Measurements from ENCODE around the gene MOB3A. TPM values are rescaled to one million over a fixed set of nuclear protein-coding genes. Genes with fewer than 3 reads are reported as not detected.

The MOB3A gene
- total and polyA plus RNA-seq, 2 of the 8 experiments (the other 6 are each of a cell fraction or from before 2014, with no cell fraction given), result 9.2 to 9.6 TPM

DNA sequence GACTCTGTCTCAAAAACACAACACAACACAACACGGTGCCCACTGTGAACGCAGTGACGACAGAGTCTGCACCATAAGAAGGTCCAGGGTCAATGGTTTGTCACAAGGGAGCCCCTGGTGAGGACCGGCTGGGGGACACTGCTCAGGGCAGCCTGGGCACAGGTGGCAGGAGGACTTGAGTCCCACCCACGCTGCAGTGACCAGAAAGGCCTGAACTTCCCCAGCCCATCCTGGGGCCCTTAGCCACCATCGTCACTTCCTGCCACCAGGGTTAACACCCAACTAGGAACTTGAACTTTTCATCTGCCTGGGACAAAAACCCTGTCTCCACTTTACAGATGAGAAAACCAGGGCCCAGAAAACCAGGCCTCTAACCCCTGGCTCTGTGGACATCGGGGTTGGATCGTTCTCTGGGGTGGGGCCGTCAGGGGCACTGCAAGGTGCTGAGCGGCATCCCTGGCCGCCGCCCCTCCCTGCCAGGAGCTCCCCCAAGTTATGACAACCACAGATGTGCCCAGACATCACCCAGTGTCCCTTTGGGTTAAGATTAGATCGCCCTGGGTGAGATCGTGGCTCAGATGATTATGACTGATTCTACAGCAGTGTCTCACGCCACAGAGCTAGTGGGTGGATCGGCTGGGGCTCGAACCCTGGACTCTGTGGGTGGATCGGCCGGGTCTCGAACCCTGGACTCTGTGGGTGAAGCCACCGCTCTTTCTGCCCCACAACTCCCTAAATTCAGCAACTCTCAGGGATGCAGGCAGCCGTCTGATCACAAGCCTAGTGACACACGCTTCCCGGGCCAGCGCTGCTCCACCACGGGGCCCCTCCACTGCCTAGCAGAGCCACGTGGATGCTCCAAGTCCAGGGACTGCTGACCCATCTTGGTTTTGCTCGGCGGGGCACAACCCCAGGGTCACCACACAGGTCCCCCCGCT, 14.0 kb downstream of the MOB3A start (continued):
- TF ChIP-seq, protein P1, sequence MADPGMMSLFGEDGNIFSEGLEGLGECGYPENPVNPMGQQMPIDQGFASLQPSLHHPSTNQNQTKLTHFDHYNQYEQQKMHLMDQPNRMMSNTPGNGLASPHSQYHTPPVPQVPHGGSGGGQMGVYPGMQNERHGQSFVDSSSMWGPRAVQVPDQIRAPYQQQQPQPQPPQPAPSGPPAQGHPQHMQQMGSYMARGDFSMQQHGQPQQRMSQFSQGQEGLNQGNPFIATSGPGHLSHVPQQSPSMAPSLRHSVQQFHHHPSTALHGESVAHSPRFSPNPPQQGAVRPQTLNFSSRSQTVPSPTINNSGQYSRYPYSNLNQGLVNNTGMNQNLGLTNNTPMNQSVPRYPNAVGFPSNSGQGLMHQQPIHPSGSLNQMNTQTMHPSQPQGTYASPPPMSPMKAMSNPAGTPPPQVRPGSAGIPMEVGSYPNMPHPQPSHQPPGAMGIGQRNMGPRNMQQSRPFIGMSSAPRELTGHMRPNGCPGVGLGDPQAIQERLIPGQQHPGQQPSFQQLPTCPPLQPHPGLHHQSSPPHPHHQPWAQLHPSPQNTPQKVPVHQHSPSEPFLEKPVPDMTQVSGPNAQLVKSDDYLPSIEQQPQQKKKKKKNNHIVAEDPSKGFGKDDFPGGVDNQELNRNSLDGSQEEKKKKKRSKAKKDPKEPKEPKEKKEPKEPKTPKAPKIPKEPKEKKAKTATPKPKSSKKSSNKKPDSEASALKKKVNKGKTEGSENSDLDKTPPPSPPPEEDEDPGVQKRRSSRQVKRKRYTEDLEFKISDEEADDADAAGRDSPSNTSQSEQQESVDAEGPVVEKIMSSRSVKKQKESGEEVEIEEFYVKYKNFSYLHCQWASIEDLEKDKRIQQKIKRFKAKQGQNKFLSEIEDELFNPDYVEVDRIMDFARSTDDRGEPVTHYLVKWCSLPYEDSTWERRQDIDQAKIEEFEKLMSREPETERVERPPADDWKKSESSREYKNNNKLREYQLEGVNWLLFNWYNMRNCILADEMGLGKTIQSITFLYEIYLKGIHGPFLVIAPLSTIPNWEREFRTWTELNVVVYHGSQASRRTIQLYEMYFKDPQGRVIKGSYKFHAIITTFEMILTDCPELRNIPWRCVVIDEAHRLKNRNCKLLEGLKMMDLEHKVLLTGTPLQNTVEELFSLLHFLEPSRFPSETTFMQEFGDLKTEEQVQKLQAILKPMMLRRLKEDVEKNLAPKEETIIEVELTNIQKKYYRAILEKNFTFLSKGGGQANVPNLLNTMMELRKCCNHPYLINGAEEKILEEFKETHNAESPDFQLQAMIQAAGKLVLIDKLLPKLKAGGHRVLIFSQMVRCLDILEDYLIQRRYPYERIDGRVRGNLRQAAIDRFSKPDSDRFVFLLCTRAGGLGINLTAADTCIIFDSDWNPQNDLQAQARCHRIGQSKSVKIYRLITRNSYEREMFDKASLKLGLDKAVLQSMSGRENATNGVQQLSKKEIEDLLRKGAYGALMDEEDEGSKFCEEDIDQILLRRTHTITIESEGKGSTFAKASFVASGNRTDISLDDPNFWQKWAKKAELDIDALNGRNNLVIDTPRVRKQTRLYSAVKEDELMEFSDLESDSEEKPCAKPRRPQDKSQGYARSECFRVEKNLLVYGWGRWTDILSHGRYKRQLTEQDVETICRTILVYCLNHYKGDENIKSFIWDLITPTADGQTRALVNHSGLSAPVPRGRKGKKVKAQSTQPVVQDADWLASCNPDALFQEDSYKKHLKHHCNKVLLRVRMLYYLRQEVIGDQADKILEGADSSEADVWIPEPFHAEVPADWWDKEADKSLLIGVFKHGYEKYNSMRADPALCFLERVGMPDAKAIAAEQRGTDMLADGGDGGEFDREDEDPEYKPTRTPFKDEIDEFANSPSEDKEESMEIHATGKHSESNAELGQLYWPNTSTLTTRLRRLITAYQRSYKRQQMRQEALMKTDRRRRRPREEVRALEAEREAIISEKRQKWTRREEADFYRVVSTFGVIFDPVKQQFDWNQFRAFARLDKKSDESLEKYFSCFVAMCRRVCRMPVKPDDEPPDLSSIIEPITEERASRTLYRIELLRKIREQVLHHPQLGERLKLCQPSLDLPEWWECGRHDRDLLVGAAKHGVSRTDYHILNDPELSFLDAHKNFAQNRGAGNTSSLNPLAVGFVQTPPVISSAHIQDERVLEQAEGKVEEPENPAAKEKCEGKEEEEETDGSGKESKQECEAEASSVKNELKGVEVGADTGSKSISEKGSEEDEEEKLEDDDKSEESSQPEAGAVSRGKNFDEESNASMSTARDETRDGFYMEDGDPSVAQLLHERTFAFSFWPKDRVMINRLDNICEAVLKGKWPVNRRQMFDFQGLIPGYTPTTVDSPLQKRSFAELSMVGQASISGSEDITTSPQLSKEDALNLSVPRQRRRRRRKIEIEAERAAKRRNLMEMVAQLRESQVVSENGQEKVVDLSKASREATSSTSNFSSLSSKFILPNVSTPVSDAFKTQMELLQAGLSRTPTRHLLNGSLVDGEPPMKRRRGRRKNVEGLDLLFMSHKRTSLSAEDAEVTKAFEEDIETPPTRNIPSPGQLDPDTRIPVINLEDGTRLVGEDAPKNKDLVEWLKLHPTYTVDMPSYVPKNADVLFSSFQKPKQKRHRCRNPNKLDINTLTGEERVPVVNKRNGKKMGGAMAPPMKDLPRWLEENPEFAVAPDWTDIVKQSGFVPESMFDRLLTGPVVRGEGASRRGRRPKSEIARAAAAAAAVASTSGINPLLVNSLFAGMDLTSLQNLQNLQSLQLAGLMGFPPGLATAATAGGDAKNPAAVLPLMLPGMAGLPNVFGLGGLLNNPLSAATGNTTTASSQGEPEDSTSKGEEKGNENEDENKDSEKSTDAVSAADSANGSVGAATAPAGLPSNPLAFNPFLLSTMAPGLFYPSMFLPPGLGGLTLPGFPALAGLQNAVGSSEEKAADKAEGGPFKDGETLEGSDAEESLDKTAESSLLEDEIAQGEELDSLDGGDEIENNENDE (IDR thresholded peaks at IDR 0.05; ENCODE audit: insufficient replicate concordance, low read length), result no peak
- TF ChIP-seq, protein P2, sequence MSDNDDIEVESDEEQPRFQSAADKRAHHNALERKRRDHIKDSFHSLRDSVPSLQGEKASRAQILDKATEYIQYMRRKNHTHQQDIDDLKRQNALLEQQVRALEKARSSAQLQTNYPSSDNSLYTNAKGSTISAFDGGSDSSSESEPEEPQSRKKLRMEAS (IDR thresholded peaks at IDR 0.05), result no peak
- no peak for TF ChIP-seq ASH2L (IDR thresholded peaks at IDR 0.05; ENCODE audit: low read length)
- TF ChIP-seq KDM5A (IDR thresholded peaks at IDR 0.05; ENCODE audit: low read length), result no peak
- no peak for TF ChIP-seq FOSL1 (IDR thresholded peaks at IDR 0.05; ENCODE audit: insufficient read depth, low read depth, low read length)

Data from H1 (cell line).